ENCODE measurements around the gene CASP2. TPM values are rescaled to one million over a fixed set of nuclear protein-coding genes. Genes with fewer than 3 reads are reported as not detected.

Gene CASP2
- total and polyA plus RNA-seq, 2 of the 8 experiments (the other 6 are each of a cell fraction or from before 2014, with no cell fraction given): 23.7 to 35.3 TPM

DNA sequence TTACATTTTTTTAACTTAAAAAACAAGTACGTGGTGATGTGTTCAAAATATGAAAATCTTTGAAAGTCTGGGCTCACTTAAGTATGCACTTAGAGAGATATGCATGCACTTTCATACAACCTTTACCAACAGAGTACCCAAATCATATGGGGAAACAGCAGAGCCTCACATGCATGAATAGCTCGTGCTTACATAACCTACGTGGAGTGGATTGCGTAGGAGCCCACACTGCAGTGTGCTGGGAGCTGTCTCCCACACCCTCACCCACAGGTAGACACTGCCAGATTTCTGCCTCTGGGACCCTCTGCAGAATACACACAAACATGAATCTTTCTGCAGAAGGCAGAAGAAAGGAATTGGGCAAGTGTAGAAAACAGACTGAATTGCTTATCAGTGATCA lies 28.3 kb downstream of the CASP2 start:
- Histone ChIP-seq H2BK120ac (replicated peaks; ENCODE audit: low read depth, low read length) (no peak overlapping the region), H3K23ac (ENCODE audit: insufficient read length) (no peak overlapping the region), H3K4me3 (ENCODE audit: extremely low read depth in 1 of 4, insufficient read depth in 2 of 4, low read depth in 3 of 4, low read length in 4 of 4) (no peak overlapping the region), H3K23me2 (ENCODE audit: low read depth, low read length) (no peaks in the 10 kb centered on the region), H2BK20ac (ENCODE audit: low read length) (no peak overlapping the region), H4K91ac (replicated peaks; ENCODE audit: insufficient read length, low read length) (no peak overlapping the region), H3K27me3 (replicated peaks in 1 of 4; ENCODE audit: control insufficient read depth in 3 of 4, extremely low read depth in 1 of 4, insufficient read depth in 3 of 4, low read length in 3 of 4) (no peaks in the 10 kb centered on the region; a peak in 1 of 7 replicates), H2BK12ac (ENCODE audit: low read depth, low read length) (no peak overlapping the region), H3K14ac (ENCODE audit: insufficient read length) (no peak overlapping the region), H3K4me2 (ENCODE audit: insufficient read depth in 1 of 2, low read depth in 2 of 2, low read length in 2 of 2) (no peak overlapping the region), H3K9me3 (ENCODE audit: insufficient read depth in 2 of 2, low read depth in 1 of 2, low read length in 1 of 2) (no peaks in the 10 kb centered on the region), H4K8ac (ENCODE audit: extremely low read depth, insufficient read depth, low read length) (no peak overlapping the region), H3K79me2 (ENCODE audit: control insufficient read depth in 1 of 2, insufficient read depth in 2 of 2, low read length in 2 of 2) (no peaks in the 10 kb centered on the region), H3K79me1 (ENCODE audit: low read depth, low read length) (no peaks in the 10 kb centered on the region), H4K5ac (ENCODE audit: insufficient read length, low read depth, low read length) (no peak overlapping the region), H4K20me1 (replicated peaks in 1 of 2; ENCODE audit: control insufficient read depth in 1 of 2, insufficient read depth in 2 of 2, low read length in 2 of 2) (no peaks in the 10 kb centered on the region), H2AK5ac (ENCODE audit: low read depth, low read length) (no peak overlapping the region), H2AFZ (ENCODE audit: low read length) (no peak overlapping the region), H3K56ac (replicated peaks; ENCODE audit: insufficient read length, low read depth, low read length) (no peak overlapping the region), H2BK5ac (ENCODE audit: low read depth, low read length) (no peak overlapping the region), H3K36me3 (ENCODE audit: control insufficient read depth in 2 of 4, insufficient read depth in 4 of 4, low read length in 3 of 4) (no peaks in the 10 kb centered on the region), H3K18ac (ENCODE audit: extremely low read depth, low read length) (no peak overlapping the region), H2BK15ac (ENCODE audit: low read length) (no peak overlapping the region), H3K4me1 (replicated peaks in 1 of 4; ENCODE audit: control insufficient read depth in 3 of 4, insufficient read depth in 4 of 4, low read length in 3 of 4) (peaks cover 0 to 2% (median 0%) of the 10 kb centered on the region in 4 experiments; a peak in 1 of 7 replicates), H3K9ac (replicated peaks in 1 of 4; ENCODE audit: extremely low read depth in 1 of 4, low read depth in 3 of 4, low read length in 3 of 4) (no peak overlapping the region), H3K4ac (replicated peaks; ENCODE audit: insufficient read length, low read depth, low read length) (no peak overlapping the region), H3K27ac (ENCODE audit: low read depth, low read length) (no peak overlapping the region)
- POLR2A ChIA-PET (ENCODE audit: partially characterized antibody): interaction anchor here (0.9 to 1.4 kb wide), 2 partner anchors 20 to 69 kb away, joined by 3 to 4 read pairs; no protein-coding TSS in a partner anchor
- WGBS, 2 experiments (ENCODE audit: extremely low coverage in 1 of 2, insufficient coverage in 1 of 2, insufficient read length in 1 of 2, insufficient replicate concordance in 2 of 2, low coverage in 1 of 2, low lambda C conversion rate in 2 of 2, missing lambda C conversion rate in 1 of 2): 90% methylated on average over 4 of the region's 4 CpGs; no CpG with 5 or more reads in 1 of the 2 experiments
- CTCF ChIA-PET (ENCODE audit: partially characterized antibody): interaction anchor here (0.6 to 3.3 kb wide), 15 partner anchors 9 to 391 kb away, joined by 3 to 11 read pairs (median 3); partner anchors contain the start of gene EPHA1
- no peak for DNase-seq (ENCODE audit: low read depth in 1 of 2, low spot score in 2 of 2)
- no peak for FAIRE-seq
- TF ChIP-seq, protein P1, sequence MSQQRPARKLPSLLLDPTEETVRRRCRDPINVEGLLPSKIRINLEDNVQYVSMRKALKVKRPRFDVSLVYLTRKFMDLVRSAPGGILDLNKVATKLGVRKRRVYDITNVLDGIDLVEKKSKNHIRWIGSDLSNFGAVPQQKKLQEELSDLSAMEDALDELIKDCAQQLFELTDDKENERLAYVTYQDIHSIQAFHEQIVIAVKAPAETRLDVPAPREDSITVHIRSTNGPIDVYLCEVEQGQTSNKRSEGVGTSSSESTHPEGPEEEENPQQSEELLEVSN (IDR thresholded peaks at IDR 0.05): no peak

Data from H1 (cell line).